ENCODE data around the gene ZNF429.

ZNF429 gene

DNA sequence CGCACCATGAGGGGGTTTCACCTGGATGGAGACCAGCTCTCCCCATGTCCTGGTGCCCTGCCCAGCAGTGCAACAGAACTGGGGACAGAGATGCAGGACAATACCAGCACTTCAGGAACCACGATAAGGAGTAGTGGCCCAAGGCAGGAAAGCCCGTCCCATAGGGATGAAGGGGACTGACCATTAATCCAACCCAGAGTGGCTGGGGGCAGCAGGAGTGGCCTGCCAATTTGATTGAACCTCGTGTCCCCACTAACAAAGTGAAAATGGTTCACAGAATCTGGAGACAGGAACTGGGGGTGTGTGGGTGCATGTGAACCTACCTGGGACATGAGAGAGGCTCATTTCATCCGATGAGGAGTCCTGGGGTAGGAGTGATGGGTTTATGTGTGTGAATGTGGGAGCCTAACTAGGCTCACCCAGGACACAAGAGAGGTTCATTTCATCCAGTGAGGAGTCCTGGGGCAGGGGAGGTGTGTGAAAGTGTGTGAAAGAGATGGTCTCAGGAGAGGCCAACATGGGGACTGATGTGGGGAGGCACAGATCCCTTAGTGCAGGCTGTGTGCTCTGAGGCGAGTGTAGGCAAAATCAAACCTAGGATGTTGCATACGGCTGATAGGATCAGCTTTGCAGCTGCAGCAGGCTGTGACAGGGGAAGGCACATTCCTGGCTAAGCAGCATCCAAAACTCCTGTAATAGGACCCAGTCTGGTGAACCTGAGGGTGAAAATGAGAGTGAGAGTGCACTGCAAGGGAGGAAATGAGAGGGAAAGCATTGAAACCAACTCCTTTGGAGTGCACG, 98.2 kb downstream of the ZNF429 start:
- H3K4me3 ChIP-seq (ENCODE audit: low read depth, low read length): no peak overlapping the region

GRCh38 chr19:21604351-21604926, 99.0 kb downstream of the ZNF429 start:
- Histone ChIP-seq H3K27me3 (no peaks in the 10 kb centered on the region), H3K4me3 (ENCODE audit: low read depth, low read length) (peak overlapping the region; percentile 35; the same call in 1 of the 2 replicates), H3K9me3 (no peaks in the 10 kb centered on the region), H3K4me1 (no peaks in the 10 kb centered on the region), H3K36me3 (no peaks in the 10 kb centered on the region)
- DNase-seq: no peak
- TF ChIP-seq, protein P1, sequence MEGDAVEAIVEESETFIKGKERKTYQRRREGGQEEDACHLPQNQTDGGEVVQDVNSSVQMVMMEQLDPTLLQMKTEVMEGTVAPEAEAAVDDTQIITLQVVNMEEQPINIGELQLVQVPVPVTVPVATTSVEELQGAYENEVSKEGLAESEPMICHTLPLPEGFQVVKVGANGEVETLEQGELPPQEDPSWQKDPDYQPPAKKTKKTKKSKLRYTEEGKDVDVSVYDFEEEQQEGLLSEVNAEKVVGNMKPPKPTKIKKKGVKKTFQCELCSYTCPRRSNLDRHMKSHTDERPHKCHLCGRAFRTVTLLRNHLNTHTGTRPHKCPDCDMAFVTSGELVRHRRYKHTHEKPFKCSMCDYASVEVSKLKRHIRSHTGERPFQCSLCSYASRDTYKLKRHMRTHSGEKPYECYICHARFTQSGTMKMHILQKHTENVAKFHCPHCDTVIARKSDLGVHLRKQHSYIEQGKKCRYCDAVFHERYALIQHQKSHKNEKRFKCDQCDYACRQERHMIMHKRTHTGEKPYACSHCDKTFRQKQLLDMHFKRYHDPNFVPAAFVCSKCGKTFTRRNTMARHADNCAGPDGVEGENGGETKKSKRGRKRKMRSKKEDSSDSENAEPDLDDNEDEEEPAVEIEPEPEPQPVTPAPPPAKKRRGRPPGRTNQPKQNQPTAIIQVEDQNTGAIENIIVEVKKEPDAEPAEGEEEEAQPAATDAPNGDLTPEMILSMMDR (IDR thresholded peaks at IDR 0.05; ENCODE audit: low read depth, low read length): no peak

More for the DNA sequence above, 98.2 kb downstream of the ZNF429 start:
- H3K4me1 ChIP-seq: no peaks in the 10 kb centered on the region
- H3K9me3 ChIP-seq: no peaks in the 10 kb centered on the region
- peak; percentile 18 for DNase-seq
- no peaks in the 10 kb centered on the region for H3K27me3 ChIP-seq
- TF ChIP-seq, protein P1 (IDR thresholded peaks at IDR 0.05; ENCODE audit: low read depth, low read length): no peak
- H3K36me3 ChIP-seq: no peaks in the 10 kb centered on the region
